HepG2 (cell line): Measurements from ENCODE around the gene SYNC. TPM values are rescaled to one million over a fixed set of nuclear protein-coding genes. Genes with fewer than 3 reads are reported as not detected.

ENCODE experiments used
- ATAC-seq: fragments of 200-7000 bp; cut with Tn5 transposase; 3 replicates; pipeline ENCODE4 v1.9.1; 2020; ENCODE audit warnings: mild to moderate bottlenecking, moderate library complexity
- BruUV-seq: library from RNA; stranded (reverse); fragments of 400-500 nt; replicated peaks from 2 replicates; lab custom pipeline; 2021; lab: Mats Ljungman, UMichigan
- CTCF ChIA-PET: fragments of 300-600 bp; formaldehyde crosslinking; extraction: SDS; loops from one replicate; lab custom pipeline; 2021; ENCODE audit warnings: low total read pairs, inconsistent platforms, low intra/inter-chr PET ratio; lab: Yijun Ruan, JAX
- POLR2A ChIA-PET: fragments of 350-600 bp; sonication (Branson Sonifier 250); formaldehyde crosslinking; loops from one replicate; lab custom pipeline; 2020; ENCODE audit warnings: antibody characterized with exemption, inconsistent platforms; lab: Yijun Ruan, JAX
- DNase-seq: peaks from one replicate; pipeline ENCODE4 v3.0.0-alpha.2; 2015; ENCODE audit warnings: low spot score
- FAIRE-seq: peaks from 3 replicates; lab custom pipeline; 2011; peaks lifted over from hg19 to GRCh38; lab: Jason Lieb, UNC
- H2AFZ ChIP-seq: one replicate; pipeline ENCODE4 v1.6.1; 2011; ENCODE audit warnings: low read length, inconsistent platforms
- H3K27ac ChIP-seq: fragments of 300-600 bp; 3 replicates; pipeline ENCODE4 v1.8.0; 2011; ENCODE audit warnings: mixed run types, mild to moderate bottlenecking, mixed read lengths, low read length, inconsistent platforms; ENCODE audit not compliant: insufficient read depth; ENCODE audit errors: extremely low read length
- H3K27me3 ChIP-seq, 2 experiments: fragments of 200-600 bp in 1 of 2; 2 replicates in 1 of 2; 3 replicates in 1 of 2; pipeline versions ENCODE4 v1.6.0 to v1.8.0; 2011; ENCODE audit warnings: low read length in 2 of 2, mild to moderate bottlenecking in 2 of 2, moderate library complexity in 2 of 2, inconsistent platforms in 1 of 2; ENCODE audit not compliant: insufficient read depth in 2 of 2, control insufficient read depth in 1 of 2
- H3K36me3 ChIP-seq, 2 experiments: fragments of 200-600 bp in 1 of 2; replicated peaks in 1 of 2; 2 replicates in 1 of 2; 3 replicates in 1 of 2; pipeline versions ENCODE4 v1.5.1 to v1.8.0; 2011; ENCODE audit warnings: low read length in 2 of 2, inconsistent platforms in 1 of 2; ENCODE audit not compliant: insufficient read depth in 2 of 2, control insufficient read depth in 1 of 2
- H3K4me1 ChIP-seq: 2 replicates; pipeline ENCODE4 v1.5.1; 2012; ENCODE audit warnings: low read length, inconsistent platforms; ENCODE audit not compliant: insufficient read depth
- H3K4me2 ChIP-seq: 2 replicates; pipeline ENCODE4 v1.6.0; 2011; ENCODE audit warnings: low read depth, low read length, inconsistent platforms
- H3K4me3 ChIP-seq, 3 experiments: fragments of 200-600 bp in 1 of 3; sonication (generic), shearing (Covaris generic) in 1 of 3; replicated peaks in 1 of 3; 2 replicates each; pipeline ENCODE4 v1.5.1; 2011 to 2016; ENCODE audit warnings: low read length in 3 of 3, inconsistent platforms in 2 of 3, low read depth in 2 of 3, mild to moderate bottlenecking in 2 of 3, control low read depth in 1 of 3, mixed read lengths in 1 of 3; ENCODE audit not compliant: insufficient read depth in 1 of 3
- H3K79me2 ChIP-seq: one replicate; pipeline ENCODE4 v1.6.1; 2011; ENCODE audit warnings: low read length, inconsistent platforms; ENCODE audit not compliant: insufficient read depth
- H3K9ac ChIP-seq: 2 replicates; pipeline ENCODE4 v1.6.0; 2011; ENCODE audit warnings: mild to moderate bottlenecking, low read depth, low read length, inconsistent platforms; ENCODE audit not compliant: insufficient read depth
- H3K9me3 ChIP-seq: 2 replicates; pipeline ENCODE4 v1.5.1; 2012; ENCODE audit warnings: mild to moderate bottlenecking, low read length
- H4K20me1 ChIP-seq: 2 replicates; pipeline ENCODE4 v1.6.0; 2011; ENCODE audit warnings: inconsistent platforms, mild to moderate bottlenecking, low read length, moderate library complexity; ENCODE audit not compliant: insufficient read depth
- ATRX ChIP-seq: sonication (generic); formaldehyde crosslinking; IDR thresholded peaks from 2 replicates; pipeline ENCODE4 v1.4.0; 2020; ENCODE audit warnings: missing genetic modification reagents, borderline replicate concordance
- E2F2 ChIP-seq: sonication (generic); formaldehyde crosslinking; IDR thresholded peaks from 2 replicates; pipeline ENCODE4 v1.4.0; 2020; ENCODE audit warnings: missing genetic modification reagents, borderline replicate concordance
- HNF1A ChIP-seq, 2 experiments: sonication (generic) in 1 of 2; formaldehyde crosslinking in 1 of 2; IDR thresholded peaks; 2 replicates each; pipeline versions ENCODE4 v1.4.0 to v1.6.1; 2016 to 2020; ENCODE audit warnings: borderline replicate concordance in 1 of 2, low read depth in 1 of 2, mild to moderate bottlenecking in 1 of 2, missing genetic modification reagents in 1 of 2
- PRMT3 ChIP-seq: sonication (generic); formaldehyde crosslinking; IDR thresholded peaks from 2 replicates; pipeline ENCODE4 v1.8.1; 2022; ENCODE audit warnings: low read depth, mild to moderate bottlenecking, moderate library complexity, missing genetic modification reagents, borderline replicate concordance
- UBTF ChIP-seq: sonication (generic); formaldehyde crosslinking; IDR thresholded peaks from 2 replicates; pipeline ENCODE4 v1.4.0; 2020; ENCODE audit warnings: mild to moderate bottlenecking, missing genetic modification reagents
- ZNF460 ChIP-seq: sonication (generic); formaldehyde crosslinking; IDR thresholded peaks from 2 replicates; pipeline ENCODE4 v1.5.1; 2020; ENCODE audit warnings: missing genetic modification reagents, mild to moderate bottlenecking, borderline replicate concordance
- ZNF761 ChIP-seq: sonication (generic); formaldehyde crosslinking; conservative IDR thresholded peaks from 2 replicates; pipeline ENCODE4 v1.4.0; 2020; ENCODE audit warnings: mild to moderate bottlenecking, missing genetic modification reagents
- WGBS: methylation state at CpG from one replicate; pipeline ENCODE4 v1.1.6; 2017; ENCODE audit warnings: low lambda C conversion rate; 5-methylcytosine and 5-hydroxymethylcytosine counted together
- in situ Hi-C: cut with HindIII; loops from 2 replicates; pipeline ENCODE4 v1.10.0; 2017; ENCODE audit warnings: low pct_unique_long_range_greater_than_20kb; ENCODE audit not compliant: extremely low pct_ligation_motif_present
- intact Hi-C: fragments of 100-400 bp; cut with micrococcal nuclease; formaldehyde crosslinking; loops from one replicate; pipeline ENCODE4 v1.10.0; 2022; ENCODE audit not compliant: unreplicated experiment
- polyA plus RNA-seq, 8 experiments: library from polyadenylated mRNA; depleted of rRNA in 3 of 8; stranded (reverse) in 7 of 8; unstranded in 1 of 8; fragments of >200 nt; fragmentation: Illumina TruSeq in 4 of 8; extraction: Trizol in 4 of 8; gene quantifications; 2 replicates each; pipeline versions ENCODE4 v1.2.1 to v1.2.3, GENCODE V29; 2011 to 2016; ENCODE audit warnings: low read depth in 4 of 8, missing spikeins in 1 of 8, mixed read lengths in 1 of 8; ENCODE audit not compliant: insufficient read depth in 1 of 8
- total RNA-seq, 5 experiments: library from RNA; depleted of rRNA; stranded (reverse); fragments of >200 nt; fragmentation: Illumina TruSeq; extraction: Trizol; gene quantifications; 2 replicates each; pipeline ENCODE4 v1.2.3, GENCODE V29; 2016; ENCODE audit warnings: low read depth in 1 of 5

Gene SYNC
- total and polyA plus RNA-seq, 2 of the 13 experiments (the other 11 are each of a cell fraction or from before 2014, with no cell fraction given): 2.4 to 5.4 TPM

GRCh38 chr1:32742199-32742947, 39.8 kb upstream of the SYNC start (continued):
- TF ChIP-seq E2F2 (CRISPR knock-in tag): no peak
- no peak for TF ChIP-seq ZNF460 (CRISPR knock-in tag)

- ATAC-seq: peak; percentile 20
- Histone ChIP-seq H3K4me3 (peak overlapping the region; percentile 80 to 92 (median 91)), H3K9me3 (no peaks in the 10 kb centered on the region), H3K9ac (peak overlapping the region; percentile 87), H3K27me3 (no peaks in the 10 kb centered on the region; a peak in 1 of 5 replicates), H3K36me3 (peaks cover 0 to 2% of the 10 kb centered on the region in 2 experiments; a peak in 1 of 5 replicates), H3K79me2 (peaks cover 29% of the 10 kb centered on the region), H3K4me2 (peak overlapping the region; percentile 96), H2AFZ (peak overlapping the region; percentile 61), H3K27ac (peak overlapping the region; percentile 87), H4K20me1 (no peaks in the 10 kb centered on the region; the same call in 1 of the 2 replicates), H3K4me1 (peaks cover 62% of the 10 kb centered on the region)
- WGBS: 1% methylated on average over 13 of the region's 103 CpGs
- no peak for DNase-seq
- no TSS peak for BruUV-seq
- in situ Hi-C loops: no loop called here
- intact Hi-C loops: loop anchor here (1.0 to 2.0 kb wide), 2 partner anchors 29 to 31 kb away; no protein-coding TSS in a partner anchor
- ChIA-PET POLR2A (interaction anchor here (1.1 to 2.1 kb wide), 5 partner anchors 17 to 91 kb away, joined by 3 to 13 read pairs (median 9); partner anchors contain the start of genes RBBP4 and ZBTB8OS), CTCF (interaction anchor here (2.1 to 3.4 kb wide), 2 partner anchors 30 to 31 kb away, joined by 13 to 18 read pairs; no protein-coding TSS in a partner anchor)
- FAIRE-seq: no peak
- no peak for TF ChIP-seq ATRX
- 0 out of 2 replicates have a peak, but pooled peaks have one; percentile 31 for TF ChIP-seq ZNF761 (CRISPR knock-in tag)
- no peak for TF ChIP-seq HNF1A (IDR thresholded peaks at IDR 0.05; ENCODE audit: low read depth)
- TF ChIP-seq HNF1A (CRISPR knock-in tag; IDR thresholded peaks at IDR 0.05; ENCODE audit: borderline replicate concordance): no peak
- no peak for TF ChIP-seq PRMT3 (CRISPR knock-in tag)
- peak; percentile 34; the same call in 1 of the 2 replicates for TF ChIP-seq UBTF (CRISPR knock-in tag)
Observed at GRCh38 chr1:32741413-32742198, 39.0 kb upstream of the SYNC start.
